Measurements from ENCODE around the gene LMOD1.
A peak's percentile ranks its signal among the peaks of the same experiment; 100 is the strongest.

LMOD1 gene

GRCh38 chr1:201955009-201955728, 8.8 kb upstream of the LMOD1 start, which contains the start of gene TIMM17A:
TIMM17A (plus strand) TSS chr1:201955503; CDS start chr1:201955527, 24 bp downstream.
- peaks cover 10% of the 10 kb centered on the region for H3K4me1 Mint-ChIP-seq
- peak within 1 kb of the TSS; percentile 95 to 98 (median 96) for H3K4me3 Mint-ChIP-seq
- H3K27ac Mint-ChIP-seq: peak within 1 kb of the TSS; percentile 95 to 96 (median 96)

GRCh38 chr1:201954263-201955008, 8.1 kb upstream of the LMOD1 start:
- Mint-ChIP-seq H3K4me1 (peaks cover 10% of the 10 kb centered on the region), H3K9me3 (no peaks in the 10 kb centered on the region), H3K27ac (peak overlapping the region; percentile 95 to 96 (median 96)), H3K36me3 (ENCODE audit: low read depth) (peaks cover 14% of the 10 kb centered on the region), H3K27me3 (ENCODE audit: low read depth) (no peaks in the 10 kb centered on the region), H3K4me3 (peak overlapping the region; percentile 95 to 98 (median 96))
- TF ChIP-seq, protein P1, sequence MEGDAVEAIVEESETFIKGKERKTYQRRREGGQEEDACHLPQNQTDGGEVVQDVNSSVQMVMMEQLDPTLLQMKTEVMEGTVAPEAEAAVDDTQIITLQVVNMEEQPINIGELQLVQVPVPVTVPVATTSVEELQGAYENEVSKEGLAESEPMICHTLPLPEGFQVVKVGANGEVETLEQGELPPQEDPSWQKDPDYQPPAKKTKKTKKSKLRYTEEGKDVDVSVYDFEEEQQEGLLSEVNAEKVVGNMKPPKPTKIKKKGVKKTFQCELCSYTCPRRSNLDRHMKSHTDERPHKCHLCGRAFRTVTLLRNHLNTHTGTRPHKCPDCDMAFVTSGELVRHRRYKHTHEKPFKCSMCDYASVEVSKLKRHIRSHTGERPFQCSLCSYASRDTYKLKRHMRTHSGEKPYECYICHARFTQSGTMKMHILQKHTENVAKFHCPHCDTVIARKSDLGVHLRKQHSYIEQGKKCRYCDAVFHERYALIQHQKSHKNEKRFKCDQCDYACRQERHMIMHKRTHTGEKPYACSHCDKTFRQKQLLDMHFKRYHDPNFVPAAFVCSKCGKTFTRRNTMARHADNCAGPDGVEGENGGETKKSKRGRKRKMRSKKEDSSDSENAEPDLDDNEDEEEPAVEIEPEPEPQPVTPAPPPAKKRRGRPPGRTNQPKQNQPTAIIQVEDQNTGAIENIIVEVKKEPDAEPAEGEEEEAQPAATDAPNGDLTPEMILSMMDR (IDR thresholded peaks at IDR 0.05; ENCODE audit: unreplicated experiment in 3 of 3): no peak

More at GRCh38 chr1:201955009-201955728, 8.8 kb upstream of the LMOD1 start, which contains the start of gene TIMM17A:
- TF ChIP-seq, protein P1 (IDR thresholded peaks at IDR 0.05; ENCODE audit: unreplicated experiment in 3 of 3): no peak
- Mint-ChIP-seq H3K36me3 (ENCODE audit: low read depth) (peaks cover 16% of the 10 kb centered on the region), H3K9me3 (no peaks in the 10 kb centered on the region), H3K27me3 (ENCODE audit: low read depth) (no peaks in the 10 kb centered on the region)

DNA sequence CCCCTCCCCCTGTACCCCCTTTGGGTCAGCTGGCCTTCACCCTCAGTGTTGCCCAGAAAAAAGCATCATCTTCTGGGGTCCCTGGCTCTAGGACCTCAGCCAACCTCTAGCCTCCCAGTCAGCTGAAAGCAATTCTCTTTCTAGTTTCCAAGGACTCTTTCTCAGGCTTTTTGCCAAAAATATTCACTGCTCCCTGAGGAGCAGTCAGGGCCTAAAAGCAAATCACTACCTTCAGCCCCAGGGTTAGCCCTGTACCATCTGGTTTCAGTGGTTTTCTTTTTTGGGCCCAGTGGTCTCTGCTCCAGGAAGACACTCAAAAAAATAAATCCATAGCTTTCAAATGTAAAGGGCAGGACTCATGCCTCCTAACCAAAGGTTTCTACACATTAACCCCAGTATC, 3.1 kb upstream of the LMOD1 start:
- Mint-ChIP-seq H3K4me1 (peaks cover 35% of the 10 kb centered on the region), H3K4me3 (no peak overlapping the region), H3K9me3 (no peaks in the 10 kb centered on the region), H3K27me3 (ENCODE audit: low read depth) (peaks cover 19% of the 10 kb centered on the region), H3K27ac (peak overlapping the region in 1 of 3 experiments; percentile 17), H3K36me3 (ENCODE audit: low read depth) (no peaks in the 10 kb centered on the region)
- TF ChIP-seq, protein P1 (IDR thresholded peaks at IDR 0.05; ENCODE audit: unreplicated experiment in 3 of 3): no peak

GRCh38 chr1:201947697-201948008, 1.3 kb upstream of the LMOD1 start:
- Mint-ChIP-seq H3K36me3 (ENCODE audit: low read depth) (no peaks in the 10 kb centered on the region), H3K27ac (peak overlapping the region; percentile 73 to 85 (median 83)), H3K4me1 (peaks cover 39% of the 10 kb centered on the region), H3K27me3 (ENCODE audit: low read depth) (peaks cover 19% of the 10 kb centered on the region), H3K4me3 (peak overlapping the region in 2 of 3 experiments; percentile 79 to 81), H3K9me3 (no peaks in the 10 kb centered on the region)
- TF ChIP-seq, protein P1 (IDR thresholded peaks at IDR 0.05; ENCODE audit: unreplicated experiment in 3 of 3): no peak

- Mint-ChIP-seq H3K36me3 (ENCODE audit: low read depth) (no peaks in the 10 kb centered on the region), H3K9me3 (no peaks in the 10 kb centered on the region)
These were observed 505 bp downstream of the LMOD1 start for GRCh38 chr1:201945863-201946223.

More at GRCh38 chr1:201945863-201946223, 505 bp downstream of the LMOD1 start:
- H3K4me1 Mint-ChIP-seq: peaks cover 51% of the 10 kb centered on the region
- H3K4me3 Mint-ChIP-seq: peak overlapping the region; percentile 73 to 81 (median 79)
- peak overlapping the region; percentile 73 to 85 (median 83) for H3K27ac Mint-ChIP-seq
- H3K27me3 Mint-ChIP-seq (ENCODE audit: low read depth): peaks cover 19% of the 10 kb centered on the region
- TF ChIP-seq, protein P1 (IDR thresholded peaks at IDR 0.05; ENCODE audit: unreplicated experiment in 3 of 3): no peak
